NCI-H2081 (cell line): ENCODE results near the gene UQCC5.
A peak's percentile ranks its signal among the peaks of the same experiment; 100 is the strongest.

ENCODE experiments used
- DNase-seq, 2 experiments: peaks; one replicate each; lab custom pipeline; 2025; lab: John Stamatoyannopoulos, UW

UQCC5 gene

DNA sequence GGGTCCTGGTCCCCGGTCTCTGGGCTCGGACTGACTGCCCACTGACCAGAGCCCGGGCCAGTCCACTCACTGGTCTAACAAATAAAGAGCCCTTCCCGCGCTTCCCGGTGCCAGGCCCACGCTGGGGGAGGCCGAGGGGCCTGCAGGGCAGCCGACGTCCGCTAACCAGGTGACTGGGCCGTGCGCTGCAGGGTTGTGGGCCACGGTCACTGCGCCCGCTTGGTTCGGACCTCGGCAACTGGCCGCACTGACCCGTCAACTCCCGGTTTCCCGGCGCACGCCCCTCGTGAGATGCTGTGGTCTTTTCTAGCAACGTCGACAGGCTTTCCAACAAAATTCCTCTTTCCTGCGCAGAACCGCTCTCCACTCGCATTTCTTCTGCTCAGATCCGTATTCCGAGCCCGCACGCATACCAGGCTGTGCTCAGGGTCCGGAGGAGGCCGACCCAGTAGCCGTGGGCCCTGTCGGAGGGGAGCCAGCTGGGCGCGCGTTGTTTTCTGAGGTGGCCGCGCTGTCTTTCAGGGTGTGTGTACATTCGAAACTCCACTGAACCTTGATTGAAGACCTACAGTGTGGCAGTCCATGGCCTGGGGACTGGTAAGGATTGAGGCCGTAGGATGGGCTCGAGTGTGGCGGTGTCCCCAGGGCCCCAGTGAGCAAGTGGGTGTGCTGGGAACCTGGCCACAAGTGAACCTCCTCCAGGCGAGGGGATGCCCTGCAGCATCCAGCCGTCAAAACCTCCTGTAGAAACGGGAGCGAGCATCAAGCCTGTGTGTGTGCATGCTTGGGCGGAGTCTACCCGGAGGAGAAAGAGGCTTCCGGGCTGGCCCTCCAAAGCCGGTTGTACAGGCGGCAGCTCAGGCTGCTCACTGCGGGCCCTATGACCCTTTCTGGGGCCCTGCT lies 1.9 kb upstream of the UQCC5 start:
- no peak for DNase-seq

DNA sequence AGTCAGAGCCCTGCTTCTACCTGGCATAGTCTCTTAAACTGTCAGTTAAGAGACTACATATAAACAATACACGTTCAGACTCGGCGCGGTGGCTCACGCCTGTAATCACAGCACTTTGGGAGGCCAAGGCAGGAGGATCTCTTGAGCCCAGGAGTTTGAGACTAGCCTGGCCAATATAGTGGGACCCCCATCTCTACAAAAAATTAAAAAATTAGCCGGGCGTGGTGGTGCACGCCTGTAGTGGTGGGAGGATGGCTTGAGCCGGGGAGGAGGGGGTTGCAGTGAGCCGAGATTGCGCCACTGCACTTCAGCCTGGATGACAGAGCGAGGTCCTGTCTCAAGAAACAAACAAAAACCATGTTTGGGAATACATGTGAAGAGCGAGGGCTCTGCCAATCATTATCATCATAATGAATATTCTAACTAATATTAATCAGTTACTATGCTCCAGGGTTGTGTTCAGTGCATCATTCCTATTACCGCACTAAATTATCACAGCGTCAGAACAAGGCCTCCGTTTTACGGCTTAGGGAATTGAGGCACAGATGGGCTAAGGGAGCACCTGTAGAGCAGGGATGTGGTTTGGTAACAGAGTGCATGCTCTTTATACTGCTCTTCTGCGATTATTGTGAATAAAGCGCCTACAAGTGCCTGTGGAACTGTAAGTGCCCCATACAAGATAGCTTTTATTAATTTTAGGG lies 844 bp upstream of the UQCC5 start:
- no peak for DNase-seq

DNA sequence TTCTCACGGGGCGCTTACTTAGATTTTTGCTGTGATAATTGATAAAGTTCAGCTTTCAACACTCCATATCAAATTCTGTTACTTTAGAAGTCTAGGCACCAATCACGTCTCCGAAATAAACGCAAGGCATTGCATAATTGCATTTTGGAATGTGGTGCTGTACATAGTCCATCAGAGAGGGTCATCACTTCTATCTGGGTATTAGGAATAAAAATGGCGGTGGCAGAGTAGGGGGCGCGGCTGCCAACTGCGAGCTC lies 365 bp upstream of the UQCC5 start:
- DNase-seq, result no peak

DNA sequence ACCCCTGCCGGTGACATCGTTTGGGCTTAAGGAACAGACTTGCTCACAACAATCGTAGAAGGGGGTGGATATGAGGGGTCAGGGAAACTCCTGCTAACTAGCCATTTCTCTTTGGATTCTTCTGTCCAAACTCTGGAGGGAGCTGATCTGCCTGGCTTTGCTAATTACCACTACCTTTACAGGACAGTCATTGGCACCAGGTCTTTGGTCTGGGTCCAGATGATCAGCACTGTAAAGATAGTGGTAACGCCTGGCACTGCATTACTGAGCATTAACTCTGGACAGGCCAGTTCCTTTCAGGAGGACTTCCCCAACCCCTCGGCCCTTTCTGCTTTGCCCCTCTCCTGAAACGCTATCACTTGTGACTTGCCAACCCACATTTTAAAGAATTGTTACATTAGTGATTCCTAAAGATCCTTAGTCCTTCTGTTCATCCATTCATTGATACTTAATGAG lies 788 bp downstream of the UQCC5 start:
- DNase-seq, result no peak

DNA sequence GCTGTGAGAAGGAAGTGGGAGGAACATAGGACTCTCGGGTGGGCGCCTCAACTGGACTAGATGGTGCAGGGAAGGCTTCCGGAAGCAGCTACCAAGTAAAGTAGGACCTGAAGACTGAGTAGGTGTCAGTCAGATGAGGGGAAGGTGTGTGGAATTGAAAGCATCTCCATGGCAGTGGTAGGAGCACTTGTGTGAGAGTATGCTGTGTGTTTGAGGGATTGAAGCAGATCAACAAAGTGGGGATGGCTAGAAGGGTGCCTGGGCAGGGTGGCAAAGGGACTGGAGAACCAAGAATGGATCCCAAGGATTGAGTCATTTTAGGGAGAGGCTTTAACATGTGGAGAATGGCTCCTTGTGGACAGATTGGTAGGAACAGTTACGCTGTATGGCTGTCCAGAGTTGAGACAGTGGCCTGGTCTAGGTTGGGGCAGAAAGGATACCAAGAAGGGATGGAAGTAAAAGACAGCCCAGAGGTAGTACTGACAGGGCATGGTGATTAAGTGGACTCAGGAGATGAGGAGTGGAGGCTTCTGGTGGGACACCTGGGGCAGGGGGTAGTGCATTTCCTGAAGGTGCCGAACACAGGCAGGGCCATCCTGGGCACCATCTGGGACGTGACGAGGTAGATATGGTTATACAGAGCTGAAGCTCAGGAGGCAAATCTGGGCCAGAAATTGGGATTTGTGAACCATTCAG lies 1.5 kb downstream of the UQCC5 start:
- DNase-seq, result no peak

DNA sequence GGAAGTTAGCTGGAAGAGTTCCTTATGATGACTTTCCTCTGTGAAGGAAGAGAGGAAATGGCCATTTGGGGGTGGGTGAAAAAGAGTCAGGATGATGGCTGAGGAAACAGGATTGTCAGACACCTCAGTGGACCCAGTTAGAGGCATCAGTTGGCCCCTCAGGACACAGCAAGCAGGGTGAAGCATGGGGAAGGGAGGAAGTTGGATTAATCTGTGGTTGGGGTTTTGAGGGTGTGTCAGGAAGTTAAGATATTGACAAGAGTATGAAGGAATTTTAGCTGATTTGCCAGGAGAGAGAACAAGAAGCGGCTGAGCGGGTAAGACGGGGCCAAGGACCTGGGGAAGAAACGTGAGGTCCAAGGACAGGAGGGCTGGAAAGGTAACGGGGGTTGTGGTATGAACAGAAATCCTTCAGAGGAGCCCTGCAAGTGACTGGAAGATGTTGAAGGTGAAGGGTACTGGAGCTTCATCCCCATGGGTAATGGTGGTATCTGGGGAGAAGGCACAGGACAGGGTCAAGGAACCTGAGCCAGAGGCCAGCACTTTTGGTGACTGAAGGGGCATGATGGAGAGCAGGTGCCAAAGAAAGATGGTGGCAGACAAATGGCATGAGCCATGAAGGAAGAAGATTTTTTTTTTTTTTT lies 2.7 kb downstream of the UQCC5 start:
- no peak for DNase-seq

DNA sequence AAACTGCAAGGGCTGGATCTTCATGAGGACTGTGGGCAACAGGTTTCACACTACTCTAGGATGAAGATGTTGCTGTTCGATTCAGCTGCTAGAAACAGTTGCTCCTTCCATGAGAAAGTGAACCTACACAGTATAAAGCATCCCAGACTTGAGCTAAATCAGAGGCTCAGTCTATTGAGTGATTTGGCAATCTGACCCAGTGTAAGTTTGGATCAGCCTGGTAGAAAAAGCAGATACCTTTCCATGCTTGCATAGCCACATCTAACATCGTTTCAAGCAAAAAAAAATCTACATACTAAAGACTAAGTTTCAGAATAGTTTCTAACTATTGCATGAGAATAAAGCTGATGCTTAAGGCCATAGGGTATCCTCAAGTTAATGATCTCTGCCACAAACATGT lies 4.6 kb downstream of the UQCC5 start:
- DNase-seq, result no peak

DNA sequence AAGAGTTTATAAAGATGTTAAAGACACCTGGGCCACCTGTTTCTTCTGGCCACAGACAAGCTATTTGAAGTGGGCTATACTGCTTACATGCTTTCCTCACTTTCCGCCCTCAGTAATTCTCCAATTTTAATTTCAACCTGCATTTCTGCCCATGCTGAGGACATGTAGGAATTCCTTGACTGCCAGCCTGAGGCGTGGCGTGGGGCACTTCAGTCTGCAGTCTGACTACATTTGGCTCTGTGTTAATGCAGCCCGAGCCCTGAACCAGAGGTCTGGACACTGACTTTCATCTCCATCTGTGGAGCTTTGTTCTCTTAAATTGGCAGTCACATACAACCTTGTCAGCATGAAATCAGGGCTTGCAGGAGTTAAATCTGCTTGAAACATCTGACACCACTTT lies 8.5 kb downstream of the UQCC5 start:
- no peak for DNase-seq

DNA sequence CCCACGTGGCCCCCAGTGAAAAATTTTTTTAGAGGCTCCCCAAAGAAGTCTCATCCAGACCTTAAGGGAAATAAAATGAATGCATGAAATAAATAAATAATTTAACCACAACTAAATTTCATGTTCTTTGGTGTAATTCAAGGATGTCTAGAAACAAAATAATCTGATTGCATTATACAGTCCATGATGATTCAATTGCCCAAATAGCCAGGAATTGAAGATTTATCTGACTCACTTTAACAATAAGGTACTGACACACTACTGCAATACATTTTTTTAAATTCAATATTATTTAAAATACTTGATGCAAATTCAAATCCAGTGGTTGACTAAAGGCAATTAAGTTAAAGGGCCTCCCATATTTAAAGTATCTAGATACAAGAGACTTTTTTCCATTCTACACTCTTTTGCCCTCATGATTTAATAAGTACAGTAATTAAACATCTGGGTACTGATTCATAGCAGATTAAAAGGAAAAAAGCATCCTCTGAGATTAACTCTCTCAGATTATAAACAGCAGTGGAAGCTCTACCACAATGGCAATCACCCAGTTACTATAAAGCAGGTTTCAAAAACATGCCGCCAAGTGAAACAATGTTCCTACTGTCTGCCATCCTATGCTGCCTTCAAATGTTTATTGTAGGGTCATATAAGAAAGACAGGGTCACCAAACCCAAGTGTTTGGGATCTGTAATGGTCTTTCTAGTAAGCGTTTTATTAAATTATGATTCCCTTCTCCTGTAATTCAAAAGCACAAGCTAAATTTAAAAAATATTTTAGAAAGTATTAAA lies 9.9 kb downstream of the UQCC5 start:
- DNase-seq, result no peak

DNA sequence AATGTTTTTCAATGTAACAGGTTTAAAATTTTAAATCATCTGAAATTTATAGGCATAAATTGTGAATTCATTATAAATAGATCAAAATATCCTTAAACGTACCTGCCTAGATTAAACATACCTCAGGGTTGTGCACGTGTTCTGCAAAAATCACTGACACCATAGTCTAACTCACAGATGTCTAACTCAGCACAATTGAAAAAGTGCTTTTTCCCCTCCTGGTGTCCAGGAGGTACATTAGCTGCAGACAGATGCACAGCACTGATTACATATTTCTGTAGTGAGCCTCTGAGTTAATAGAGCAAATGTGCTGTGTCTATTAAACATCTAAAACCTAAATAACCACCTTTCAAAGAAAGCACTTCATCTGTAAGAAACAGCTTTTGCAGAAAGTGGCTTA lies 10.7 kb downstream of the UQCC5 start:
- DNase-seq, result no peak

DNA sequence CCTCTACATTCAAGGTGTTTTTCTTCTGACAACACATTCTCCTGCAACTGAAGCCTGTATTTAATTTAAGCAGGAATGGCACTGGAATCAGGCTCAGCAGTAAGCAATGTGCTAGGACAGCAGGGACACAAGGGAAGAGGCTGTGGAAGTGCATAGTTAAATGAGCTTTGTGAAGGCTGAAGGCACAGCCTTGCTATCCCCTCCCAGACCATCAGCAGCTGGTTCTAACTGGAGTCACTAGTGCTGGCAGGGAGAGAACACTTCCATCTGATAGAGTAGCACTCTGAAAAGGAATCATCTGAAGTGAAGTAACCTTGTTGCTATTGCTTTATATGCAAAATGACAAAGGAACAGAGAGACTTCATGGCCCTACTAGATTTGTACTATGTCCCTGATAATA lies 14.7 kb downstream of the UQCC5 start:
- DNase-seq, result no peak

DNA sequence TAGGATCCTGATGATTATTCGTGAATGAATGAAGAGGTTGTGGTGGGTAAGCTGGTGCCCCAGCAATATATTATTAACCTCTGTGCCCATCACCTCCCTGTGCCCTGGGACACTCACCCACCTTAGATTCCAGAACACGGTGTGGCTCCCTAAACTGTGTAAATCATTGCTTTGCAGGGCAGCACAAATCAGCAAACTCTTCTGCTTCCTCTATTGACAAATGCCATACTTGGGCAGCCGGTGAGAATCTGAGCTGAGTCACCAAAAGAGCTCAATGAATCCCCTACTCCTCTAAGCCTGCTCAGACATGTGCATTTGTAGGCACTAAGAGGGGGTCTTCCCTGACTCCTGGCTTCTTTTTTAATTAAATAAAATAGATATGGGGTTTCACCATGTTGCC lies 15.7 kb downstream of the UQCC5 start:
- DNase-seq, result no peak

DNA sequence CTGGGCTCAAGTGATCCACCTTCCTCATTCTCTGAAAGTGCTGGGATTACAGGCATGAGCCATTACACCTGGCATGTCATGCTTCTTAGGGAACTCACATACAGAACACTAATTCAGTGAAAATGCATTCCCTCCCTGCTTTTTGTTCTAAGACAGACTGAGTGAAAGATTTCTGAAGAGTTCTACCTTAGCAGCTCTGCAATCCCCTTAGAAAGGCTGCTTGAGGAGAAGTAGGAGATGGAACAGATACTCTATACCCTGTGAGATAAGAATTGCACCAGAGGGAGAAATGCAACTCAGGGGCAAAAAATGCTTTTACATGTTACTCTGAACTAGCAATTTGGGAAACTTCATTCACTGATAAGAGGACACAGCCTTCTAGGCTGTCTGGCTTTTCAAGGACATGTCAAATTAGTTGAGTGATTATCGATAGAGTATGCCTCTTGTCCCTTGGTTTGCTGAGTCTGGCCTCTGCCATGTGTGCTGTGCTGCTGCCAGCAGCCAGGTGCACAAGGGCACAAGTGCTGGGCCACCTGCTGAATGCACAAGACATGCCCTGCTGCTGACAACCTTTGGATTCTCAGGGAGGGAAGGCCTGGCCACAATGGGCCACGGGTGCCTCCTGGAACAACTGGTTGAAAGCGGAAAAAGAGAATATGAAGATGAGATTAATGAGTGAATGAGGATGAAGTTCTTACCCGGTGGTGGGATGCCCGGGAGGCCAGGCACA lies 17.8 kb downstream of the UQCC5 start:
- DNase-seq, result peak in 1 of 2 experiments; percentile 8

DNA sequence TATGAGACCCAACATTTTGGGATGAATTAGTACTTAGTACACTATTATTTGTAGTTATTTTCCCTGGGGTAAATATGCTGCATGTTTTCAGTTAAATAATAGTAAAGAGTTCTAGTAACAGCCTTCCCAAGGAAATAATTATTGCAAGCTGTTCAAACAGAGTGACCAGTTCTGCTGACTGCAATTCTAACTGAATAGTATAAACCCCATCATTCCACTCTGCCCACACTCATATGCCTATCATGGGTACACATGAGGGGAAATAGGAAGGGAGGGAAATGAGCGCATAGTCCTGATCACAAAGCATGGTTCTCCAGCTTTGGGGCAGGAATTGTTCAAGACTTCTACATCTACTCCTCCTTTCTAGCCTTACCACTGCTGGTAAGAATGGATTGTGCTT lies 18.7 kb downstream of the UQCC5 start:
- DNase-seq, result no peak

DNA sequence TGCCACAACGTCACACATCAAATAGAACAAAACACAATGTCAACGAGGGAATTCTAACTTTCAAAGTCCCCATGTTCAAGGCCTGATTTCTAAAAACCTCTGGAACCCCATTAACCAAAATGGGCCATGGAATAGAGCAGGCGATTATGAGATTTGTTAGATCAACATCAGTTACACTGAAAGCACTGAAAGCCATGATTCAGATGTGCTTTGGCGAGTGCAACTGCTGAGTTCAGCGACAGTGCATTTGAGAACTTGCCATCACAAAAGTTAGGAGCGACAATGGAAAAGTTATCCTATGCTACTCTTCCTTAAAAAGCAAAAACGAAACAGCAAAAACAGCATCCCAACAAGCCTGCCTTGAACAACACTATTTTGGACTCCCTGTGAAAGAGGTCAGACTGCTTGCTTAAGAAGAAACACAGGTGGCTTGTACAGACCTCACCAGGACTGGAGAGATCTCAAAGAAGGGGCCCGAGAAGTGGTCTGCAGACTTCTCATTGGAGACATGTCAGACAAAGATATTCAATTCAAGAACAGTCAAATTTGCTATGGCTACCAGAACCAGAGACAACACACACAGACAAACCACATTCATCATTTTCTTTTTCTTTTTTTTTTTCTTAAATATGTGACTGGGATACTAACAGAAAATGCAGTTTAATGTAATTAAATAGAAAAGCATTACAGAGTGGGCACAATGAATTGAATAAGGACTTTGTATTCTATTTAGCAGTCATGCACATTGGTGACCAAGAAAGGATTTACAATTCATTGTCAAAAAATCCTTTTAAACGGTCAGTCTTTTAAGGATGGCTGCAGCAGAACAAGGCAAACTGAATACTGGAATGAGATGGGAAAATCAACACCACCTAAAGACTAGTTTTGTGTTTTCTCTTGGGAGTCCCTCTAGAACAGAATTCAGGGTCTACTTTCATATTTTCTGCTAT lies 20.9 kb downstream of the UQCC5 start:
- DNase-seq, result no peak

DNA sequence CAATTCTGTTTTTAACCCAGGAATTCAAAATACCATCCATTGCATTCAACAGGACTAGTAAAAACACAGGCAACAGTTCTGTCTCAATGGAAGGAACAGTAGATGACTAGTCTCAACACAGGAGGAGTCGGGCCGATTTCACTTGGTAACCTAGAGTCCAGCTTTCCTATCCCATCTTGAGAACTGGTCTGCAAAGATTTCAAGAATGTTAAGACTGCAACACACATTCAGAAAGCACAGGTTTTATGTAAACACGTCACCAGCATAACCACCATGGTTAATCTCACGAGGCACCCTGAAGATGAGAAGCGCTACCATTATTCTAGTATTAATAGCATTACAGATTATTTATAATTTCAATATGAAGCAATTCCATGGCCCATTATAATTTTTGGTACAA lies 22.0 kb downstream of the UQCC5 start:
- DNase-seq, result no peak

DNA sequence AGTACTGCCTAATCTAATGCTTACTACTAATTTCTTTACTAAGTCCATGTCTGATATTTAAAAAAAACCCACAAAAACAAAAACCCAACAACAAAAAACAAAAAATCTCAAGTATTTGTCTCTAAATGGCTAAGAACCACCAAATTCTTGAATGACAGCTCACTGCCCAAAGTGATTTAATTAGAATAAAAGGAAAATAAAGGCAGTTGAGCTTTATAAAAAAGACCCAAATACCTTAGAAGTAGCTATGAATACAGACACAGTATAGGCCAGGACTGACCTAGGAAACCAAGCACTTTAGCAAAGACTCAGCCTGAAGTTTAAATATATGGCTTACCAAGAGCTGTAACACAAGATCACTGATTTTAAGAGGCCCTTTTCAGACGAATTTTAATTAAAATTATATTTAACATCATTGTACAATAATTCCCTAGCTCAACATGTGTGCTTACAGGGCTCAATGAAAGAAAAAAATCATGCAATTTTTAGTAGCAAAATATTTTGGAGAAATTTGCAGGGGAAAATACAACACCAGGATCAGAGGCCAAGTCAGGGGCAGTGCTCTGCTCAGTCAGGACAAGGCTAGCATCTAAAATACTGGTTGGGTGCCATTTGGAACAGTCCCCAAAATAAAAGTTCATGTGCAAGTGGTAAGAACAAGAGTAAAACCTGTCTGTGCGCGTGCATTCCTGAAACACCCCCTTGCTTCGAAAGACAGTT lies 24.8 kb downstream of the UQCC5 start:
- DNase-seq, result no peak

DNA sequence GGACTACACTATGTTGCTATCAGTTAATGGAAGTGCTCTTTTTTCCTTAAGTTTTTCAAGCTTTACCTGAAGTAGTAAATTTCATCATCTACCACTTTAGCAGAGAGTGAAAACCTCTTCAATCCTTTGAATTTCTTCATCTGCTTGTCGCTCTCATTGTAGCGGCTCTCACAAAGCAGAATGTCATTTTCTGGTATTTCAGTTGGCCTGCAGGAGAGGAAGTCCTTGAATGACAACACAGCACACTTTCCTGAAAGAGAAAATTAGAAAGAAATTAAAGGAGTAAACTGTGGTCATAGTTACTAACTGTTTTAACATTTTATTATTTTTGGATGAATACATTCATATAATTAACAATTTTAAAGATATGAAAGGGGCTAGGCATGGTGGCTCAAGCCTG lies 27.6 kb downstream of the UQCC5 start:
- DNase-seq, result no peak

DNA sequence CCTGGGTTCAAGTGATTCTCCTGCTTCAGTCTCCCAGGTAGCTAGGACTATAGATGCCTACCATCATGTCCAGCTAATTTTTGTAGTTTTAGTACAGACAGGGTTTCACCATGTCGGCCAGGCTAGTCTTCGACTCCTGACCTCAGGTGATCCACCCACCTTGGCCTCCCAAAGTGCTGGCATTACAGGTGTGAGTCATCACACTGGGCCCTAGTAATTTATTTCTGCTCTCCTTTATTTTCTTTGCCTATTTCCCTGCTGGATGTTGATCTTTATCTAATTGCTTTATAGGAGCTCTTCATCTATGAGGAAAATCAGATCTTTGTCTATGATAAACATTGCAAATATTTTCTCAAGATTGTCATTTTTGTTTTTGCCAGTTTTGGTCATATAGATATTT lies 31.7 kb downstream of the UQCC5 start:
- DNase-seq, result no peak
